Body of pancreas (tissue), 4 donors: Measurements from ENCODE around the gene EFCAB14. TPM values are rescaled to one million over a fixed set of nuclear protein-coding genes. Genes with fewer than 3 reads are reported as not detected.

ENCODE experiments used
- ATAC-seq: fragments of 150-250 bp; one replicate; pipeline ENCODE4 v1.9.1; 2016
- DNase-seq, 4 donors: peaks; one replicate each; pipeline ENCODE4 v3.0.0-alpha.2; 2019
- H3K27ac ChIP-seq, 4 donors: fragments of 200-600 bp; sonication (generic); 1 replicate in 3 of 4; 2 replicates in 1 of 4; pipeline versions ENCODE4 v1.5.1 to v1.6.1; 2016 to 2019; ENCODE audit warnings: mild to moderate bottlenecking in 1 of 4, mixed read lengths in 1 of 4, moderate library complexity in 1 of 4
- H3K27me3 ChIP-seq, 2 donors: fragments of 200-600 bp; sonication (generic); one replicate each; pipeline ENCODE4 v1.6.0; 2016; ENCODE audit warnings: mild to moderate bottlenecking in 1 of 2
- H3K36me3 ChIP-seq, 2 donors: fragments of 200-600 bp; sonication (generic); replicated peaks in 1 of 2; 2 replicates each; pipeline ENCODE4 v1.5.1; 2016; ENCODE audit warnings: low read depth in 2 of 2; ENCODE audit not compliant: insufficient read depth in 1 of 2
- H3K4me1 ChIP-seq: fragments of 200-600 bp; sonication (generic); one replicate; pipeline ENCODE4 v1.6.0; 2016
- H3K4me3 ChIP-seq, 2 donors: fragments of 200-600 bp; sonication (generic); 1 replicate in 1 of 2; 2 replicates in 1 of 2; pipeline ENCODE4 v1.5.1; 2016 to 2019
- H3K9me3 ChIP-seq, 3 donors: fragments of 200-600 bp; sonication (generic); 1 replicate in 2 of 3; 2 replicates in 1 of 3; pipeline ENCODE4 v1.5.1; 2016
- CTCF ChIP-seq, 7 experiments: fragments of 450-650 bp in 4 of 7; fragments of 200-600 bp in 3 of 7; sonication (generic) in 3 of 7; IDR thresholded peaks; one replicate each; pipeline ENCODE4 v1.5.1; 2016 to 2019; ENCODE audit warnings: antibody characterized with exemption in 7 of 7
- POLR2A ChIP-seq, 3 donors: fragments of 450-650 bp; IDR thresholded peaks; one replicate each; pipeline ENCODE4 v1.6.1; 2016; ENCODE audit warnings: antibody characterized with exemption in 3 of 3, mild to moderate bottlenecking in 2 of 3
- WGBS, 2 donors: methylation state at CpG; one replicate each; pipeline ENCODE4 v1.1.5; 2017; 5-methylcytosine and 5-hydroxymethylcytosine counted together
- intact Hi-C: fragments of 100-400 bp; cut with DNase I; formaldehyde crosslinking; loops from one replicate; pipeline ENCODE4 v1.15.1; 2023
- total RNA-seq, 2 donors: library from RNA; depleted of rRNA; stranded (reverse); fragments of >200 nt; gene quantifications; one replicate each; pipeline ENCODE4 v1.1.0, GENCODE V29; 2016

The EFCAB14 gene, protein sequence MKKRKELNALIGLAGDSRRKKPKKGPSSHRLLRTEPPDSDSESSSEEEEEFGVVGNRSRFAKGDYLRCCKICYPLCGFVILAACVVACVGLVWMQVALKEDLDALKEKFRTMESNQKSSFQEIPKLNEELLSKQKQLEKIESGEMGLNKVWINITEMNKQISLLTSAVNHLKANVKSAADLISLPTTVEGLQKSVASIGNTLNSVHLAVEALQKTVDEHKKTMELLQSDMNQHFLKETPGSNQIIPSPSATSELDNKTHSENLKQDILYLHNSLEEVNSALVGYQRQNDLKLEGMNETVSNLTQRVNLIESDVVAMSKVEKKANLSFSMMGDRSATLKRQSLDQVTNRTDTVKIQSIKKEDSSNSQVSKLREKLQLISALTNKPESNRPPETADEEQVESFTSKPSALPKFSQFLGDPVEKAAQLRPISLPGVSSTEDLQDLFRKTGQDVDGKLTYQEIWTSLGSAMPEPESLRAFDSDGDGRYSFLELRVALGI
- 10 to 100 TPM; 36.9 to 40.7 TPM for total RNA-seq

DNA sequence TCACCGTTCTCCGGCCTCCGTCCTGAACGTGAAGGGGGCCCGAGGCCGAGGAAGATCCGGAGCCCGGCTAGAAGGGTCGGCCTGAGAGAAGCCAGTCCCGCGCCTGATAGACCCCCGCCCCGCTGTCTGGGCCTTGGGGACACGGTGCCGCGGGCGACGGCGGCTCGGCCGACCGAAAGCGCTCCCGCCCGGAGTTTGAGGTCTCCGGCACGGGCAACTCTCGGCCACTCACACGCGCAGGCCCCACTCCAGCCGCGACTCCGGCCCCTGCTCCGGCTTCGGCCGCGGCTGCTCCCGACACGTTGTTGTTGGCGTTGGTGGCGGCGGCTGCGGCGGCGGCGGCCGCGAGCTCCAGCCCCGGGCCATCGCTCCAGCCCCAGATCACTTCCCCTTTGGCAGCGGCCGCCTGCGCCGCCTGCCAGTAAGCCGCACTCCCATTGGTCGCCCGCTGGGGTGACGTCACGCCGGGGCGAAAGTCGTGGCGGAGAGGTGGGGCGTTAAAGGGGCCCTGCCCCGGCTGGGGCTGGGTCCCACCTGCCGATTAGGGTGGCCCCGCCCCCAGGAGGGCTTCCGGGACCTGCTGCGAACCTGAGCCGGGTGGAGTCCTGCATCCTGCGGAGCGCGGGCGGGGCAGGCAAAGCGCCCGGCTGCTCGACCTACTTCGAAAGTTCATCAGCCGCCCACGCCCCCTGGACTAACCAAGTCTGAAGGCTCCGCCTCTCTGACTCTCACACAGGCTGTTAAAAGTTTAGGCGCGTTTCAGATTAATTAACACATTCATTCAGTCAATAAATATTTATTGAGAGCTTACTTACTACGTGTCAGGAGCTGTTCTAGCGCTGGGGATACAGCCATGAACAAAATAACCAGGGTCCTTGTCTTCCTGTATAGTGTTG lies at the start of gene EFCAB14:
Gene EFCAB14 (minus strand): TSS at position 388 of the 896 bp plus-strand sequence. CDS start 1,027 bp downstream, outside the sequence.
- DNase-seq (peak; percentile 98 to 99 (median 98)), ATAC-seq (peak; percentile 98)
- WGBS, 2 donors, result 0% methylated on average over 5 to 80 of the region's 85 CpGs
- H3K27me3 ChIP-seq, result no peaks in the 10 kb centered on the region
- peaks cover 50% of the 10 kb centered on the region for H3K4me1 ChIP-seq
- H3K36me3 ChIP-seq, result no peaks in the 10 kb centered on the region
- peak within 1 kb of the TSS; percentile 57 to 90 (median 81) for H3K27ac ChIP-seq
- TF ChIP-seq CTCF (IDR thresholded peaks at IDR 0.05), result peak in 2 of 7 experiments; percentile 6 to 34
- peak; percentile 76 to 82 (median 80) for TF ChIP-seq POLR2A (IDR thresholded peaks at IDR 0.05)
- H3K9me3 ChIP-seq, result no peaks in the 10 kb centered on the region
- intact Hi-C loops, result no loop called here
- H3K4me3 ChIP-seq, result peak within 1 kb of the TSS; percentile 70 to 77

DNA sequence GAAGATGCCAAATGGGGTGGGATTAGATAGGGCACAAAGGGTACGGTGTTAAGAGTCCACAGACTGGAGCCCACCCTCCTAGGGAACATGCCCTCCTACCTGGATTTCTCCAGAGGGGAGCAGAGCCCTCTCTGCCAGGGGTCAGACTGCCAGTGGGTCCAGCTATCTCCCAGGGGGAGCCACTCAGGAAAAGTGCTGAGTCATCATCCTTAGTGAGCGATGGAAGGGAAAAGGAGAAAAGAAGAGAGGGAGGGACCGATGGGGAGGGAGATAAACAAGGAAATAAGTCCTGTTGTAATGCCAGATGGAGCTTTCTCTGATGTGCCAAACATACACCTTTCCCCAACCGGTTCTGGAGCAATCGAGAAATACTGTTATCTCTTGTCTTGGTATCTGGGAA lies 49.5 kb upstream of the EFCAB14 start:
- no peak for ATAC-seq
- Histone ChIP-seq H3K36me3 (no peaks in the 10 kb centered on the region), H3K9me3 (peaks cover 0 to 25% (median 0%) of the 10 kb centered on the region in 3 donors), H3K4me1 (no peaks in the 10 kb centered on the region), H3K27ac (no peak overlapping the region), H3K27me3 (no peaks in the 10 kb centered on the region), H3K4me3 (no peak overlapping the region)
- intact Hi-C loops, result no loop called here
- DNase-seq, result no peak
- no peak for TF ChIP-seq POLR2A (IDR thresholded peaks at IDR 0.05)
- WGBS, 2 donors, result 70 to 71% methylated on average over 5 of the region's 5 CpGs

DNA sequence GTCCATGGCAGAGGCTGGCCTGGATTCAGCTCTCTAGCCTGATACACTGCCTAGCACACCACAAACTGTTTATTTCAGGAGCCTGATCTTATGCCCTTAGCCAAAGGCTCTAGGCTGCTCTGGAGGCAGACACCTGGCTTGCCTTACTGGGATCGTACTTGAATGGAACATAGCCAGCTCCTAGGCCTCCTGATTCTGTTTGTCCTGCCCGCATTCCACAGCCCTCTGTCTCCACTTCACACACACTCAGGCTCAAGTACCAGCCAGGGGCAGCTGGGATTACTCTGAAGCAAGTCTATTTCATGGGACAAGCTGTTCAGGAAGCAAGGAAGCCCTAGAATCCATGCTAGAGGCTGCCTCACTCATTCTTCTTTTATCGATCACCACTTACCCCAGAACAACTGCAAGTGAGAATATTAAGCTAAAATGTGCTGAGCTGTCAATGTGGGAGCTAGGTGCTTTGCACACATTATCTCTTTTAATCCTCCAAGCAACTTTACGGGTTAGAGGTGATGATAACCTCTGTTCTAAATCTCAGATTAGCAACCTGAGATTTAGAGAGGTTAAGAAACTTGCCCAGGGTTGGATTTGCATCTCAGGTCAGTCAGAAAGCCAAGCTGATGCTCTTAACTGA lies 48.9 kb upstream of the EFCAB14 start:
- DNase-seq (no peak), ATAC-seq (no peak)
- Histone ChIP-seq H3K4me1 (no peaks in the 10 kb centered on the region), H3K27ac (no peak overlapping the region), H3K36me3 (no peaks in the 10 kb centered on the region), H3K27me3 (no peaks in the 10 kb centered on the region), H3K4me3 (no peak overlapping the region), H3K9me3 (peaks cover 0 to 25% (median 0%) of the 10 kb centered on the region in 3 donors)
- TF ChIP-seq CTCF (IDR thresholded peaks at IDR 0.05), result no peak
- no peak for TF ChIP-seq POLR2A (IDR thresholded peaks at IDR 0.05)
- 45 to 54% methylated on average over 4 of the region's 4 CpGs for WGBS, 2 donors
- intact Hi-C loops, result no loop called here

DNA sequence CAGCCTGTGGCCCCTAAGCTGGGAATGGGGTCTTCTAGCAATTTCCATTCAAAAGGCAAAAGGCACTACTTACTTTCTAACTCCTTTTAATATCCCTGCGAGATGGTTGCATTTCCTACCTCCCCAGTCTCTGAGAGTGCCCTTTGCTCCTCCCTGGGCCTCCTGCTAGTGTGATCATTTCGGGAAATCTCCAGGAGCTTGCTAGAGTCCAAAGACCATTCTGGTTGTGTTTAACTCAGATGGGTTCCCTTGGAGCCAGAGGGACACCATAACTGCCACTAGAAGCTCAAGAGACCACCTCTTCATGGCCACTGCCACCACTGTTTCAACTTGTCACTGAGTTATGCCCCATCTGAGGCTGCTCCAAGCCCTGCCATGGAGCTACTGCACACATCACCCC lies 45.5 kb upstream of the EFCAB14 start:
- Histone ChIP-seq H3K27ac (no peak overlapping the region), H3K4me1 (no peaks in the 10 kb centered on the region), H3K9me3 (peaks cover 0 to under 1% (median 0%) of the 10 kb centered on the region in 3 donors), H3K27me3 (no peaks in the 10 kb centered on the region), H3K36me3 (no peaks in the 10 kb centered on the region), H3K4me3 (no peak overlapping the region)
- DNase-seq (no peak), ATAC-seq (no peak)
- 66 to 67% methylated on average over 2 of the region's 2 CpGs for WGBS, 2 donors
- intact Hi-C loops, result no loop called here
- TF ChIP-seq CTCF (IDR thresholded peaks at IDR 0.05) (no peak), POLR2A (IDR thresholded peaks at IDR 0.05) (no peak)
